Posterior cingulate gyrus (tissue), 11 donors: ENCODE data around the gene CTNNBL1.

Source experiments
- DNase-seq, 10 donors: peaks; one replicate each; pipeline versions ENCODE4 v3.0.0 to v3.0.0-alpha.2; 2020 to 2021; ENCODE audit warnings: mixed read lengths in 3 of 10
- intact Hi-C: fragments of 100-400 bp; cut with DNase I; formaldehyde crosslinking; loops from one replicate; pipeline ENCODE4 v1.15.1; 2023

CTNNBL1 gene

GRCh38 chr20:37804584-37805566, 111.0 kb downstream of the CTNNBL1 start:
- intact Hi-C loops, result no loop called here
- peak in 8 of 10 donors; percentile 35 to 92 (median 57) for DNase-seq

- intact Hi-C loops, result no loop called here
Observed at GRCh38 chr20:37807471-37808232, 113.8 kb downstream of the CTNNBL1 start.

GRCh38 chr20:37808233-37809070, 114.6 kb downstream of the CTNNBL1 start:
- intact Hi-C loops, result no loop called here
- no peak for DNase-seq

More at GRCh38 chr20:37807471-37808232, 113.8 kb downstream of the CTNNBL1 start:
- no peak for DNase-seq

GRCh38 chr20:37810027-37810426, 116.2 kb downstream of the CTNNBL1 start:
- no peak for DNase-seq
- intact Hi-C loops, result no loop called here

- intact Hi-C loops, result no loop called here
- DNase-seq, result no peak
Observed at GRCh38 chr20:37816003-37816402, 122.2 kb downstream of the CTNNBL1 start.

- no peak for DNase-seq
- intact Hi-C loops, result no loop called here
Observed at GRCh38 chr20:37816726-37817125, 122.9 kb downstream of the CTNNBL1 start.

GRCh38 chr20:37821696-37822095, 127.9 kb downstream of the CTNNBL1 start:
- no peak for DNase-seq
- intact Hi-C loops, result no loop called here

- intact Hi-C loops, result no loop called here
- no peak for DNase-seq
Observed at GRCh38 chr20:37822141-37822601, 128.3 kb downstream of the CTNNBL1 start.

- DNase-seq, result no peak
- intact Hi-C loops, result no loop called here
Observed at GRCh38 chr20:37823296-37823980, 129.6 kb downstream of the CTNNBL1 start.

- intact Hi-C loops, result no loop called here
- DNase-seq, result no peak
Observed at GRCh38 chr20:37827605-37828004, 133.8 kb downstream of the CTNNBL1 start.

GRCh38 chr20:37828684-37829083, 134.9 kb downstream of the CTNNBL1 start:
- no peak for DNase-seq
- intact Hi-C loops, result no loop called here

- no peak for DNase-seq
- intact Hi-C loops, result no loop called here
Observed at GRCh38 chr20:37829128-37829527, 135.3 kb downstream of the CTNNBL1 start.

GRCh38 chr20:37833221-37833896, 139.5 kb downstream of the CTNNBL1 start:
- intact Hi-C loops, result no loop called here
- DNase-seq, result no peak

- DNase-seq, result no peak
Observed at GRCh38 chr20:37836926-37837325, 143.1 kb downstream of the CTNNBL1 start.

GRCh38 chr20:37837924-37838323, 144.1 kb downstream of the CTNNBL1 start:
- intact Hi-C loops, result no loop called here
- no peak for DNase-seq

More at GRCh38 chr20:37836926-37837325, 143.1 kb downstream of the CTNNBL1 start:
- intact Hi-C loops, result no loop called here

- intact Hi-C loops, result no loop called here
- DNase-seq, result no peak
Observed at GRCh38 chr20:37838769-37839431, 145.1 kb downstream of the CTNNBL1 start.

- intact Hi-C loops, result no loop called here
- DNase-seq, result no peak
Observed at GRCh38 chr20:37839432-37839827, 145.6 kb downstream of the CTNNBL1 start.

GRCh38 chr20:37839955-37840354, 146.1 kb downstream of the CTNNBL1 start:
- no peak for DNase-seq
- intact Hi-C loops, result no loop called here

- intact Hi-C loops, result no loop called here
- DNase-seq, result no peak
Observed at GRCh38 chr20:37841389-37841788, 147.6 kb downstream of the CTNNBL1 start.
